Upper lobe of right lung (tissue), 1 donor: Measurements from ENCODE around the gene NLRC3. TPM values are rescaled to one million over a fixed set of nuclear protein-coding genes. Genes with fewer than 3 reads are reported as not detected.

Experiments
- ATAC-seq: fragments of 200-7000 bp; cut with Tn5 transposase; one replicate; pipeline ENCODE4 v1.9.1; 2020; ENCODE audit warnings: mild to moderate bottlenecking, moderate library complexity
- DNase-seq: peaks from one replicate; pipeline ENCODE4 v3.0.0-alpha.2; 2020
- H3K27ac ChIP-seq: fragments of 200-600 bp; one replicate; pipeline ENCODE4 v1.8.0; 2022
- H3K27me3 ChIP-seq: fragments of 200-600 bp; one replicate; pipeline ENCODE4 v1.8.0; 2022; ENCODE audit warnings: mild to moderate bottlenecking
- H3K36me3 ChIP-seq: fragments of 200-600 bp; one replicate; pipeline ENCODE4 v1.8.0; 2022
- H3K4me1 ChIP-seq: fragments of 200-600 bp; one replicate; pipeline ENCODE4 v1.8.0; 2022
- H3K4me3 ChIP-seq: fragments of 200-600 bp; one replicate; pipeline ENCODE4 v1.8.0; 2022; ENCODE audit warnings: mild to moderate bottlenecking
- H3K9me3 ChIP-seq: fragments of 200-600 bp; one replicate; pipeline ENCODE4 v1.8.0; 2022
- intact Hi-C: fragments of 100-400 bp; cut with DNase I; formaldehyde crosslinking; loops from one replicate; pipeline ENCODE4 v1.11.0; 2022
- total RNA-seq: library from RNA; stranded (reverse); fragmentation: NEBNext Ultra II Directional; extraction: Animal tissue kit (Norgen Biotek cat#: 25700); gene quantifications from one replicate; pipeline ENCODE4 v1.2.1, GENCODE V29; 2021
- TF ChIP-seq, protein P1 (sequence below): fragments of 200-600 bp; IDR thresholded peaks from one replicate; pipeline ENCODE4 v1.8.0; 2022; ENCODE audit warnings: antibody characterized with exemption
- donor health status: DM: no; HTN: yes; CAD: no; lungs with severe emphysema.

NLRC3 gene
- total RNA-seq, 1 donor from 2014 or later: 5.5 TPM

DNA sequence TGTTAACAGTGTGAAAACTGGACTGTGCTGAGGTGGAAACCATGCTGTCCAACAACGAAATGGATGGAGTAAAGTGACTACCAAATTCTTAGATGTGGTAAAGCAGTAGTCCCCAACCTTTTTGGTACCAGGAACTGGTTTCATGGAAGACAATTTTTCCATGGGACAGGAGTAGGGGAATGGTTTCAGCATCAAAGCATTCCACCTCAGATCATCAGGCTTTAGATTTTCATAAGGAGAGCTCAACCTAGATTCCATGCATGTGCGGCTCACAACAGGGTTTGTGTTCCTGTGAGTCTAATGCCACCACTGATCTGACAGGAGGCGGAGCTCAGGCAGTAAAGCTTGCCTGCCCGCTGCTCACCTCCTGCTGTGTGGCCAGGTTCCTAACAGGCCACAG is 22.7 kb upstream of the NLRC3 start:
- no peak for ATAC-seq
- Histone ChIP-seq H3K9me3 (no peaks in the 10 kb centered on the region), H3K4me3 (no peak overlapping the region), H3K4me1 (no peaks in the 10 kb centered on the region), H3K27ac (no peak overlapping the region), H3K36me3 (peaks cover 4% of the 10 kb centered on the region), H3K27me3 (no peaks in the 10 kb centered on the region)
- TF ChIP-seq, protein P1, sequence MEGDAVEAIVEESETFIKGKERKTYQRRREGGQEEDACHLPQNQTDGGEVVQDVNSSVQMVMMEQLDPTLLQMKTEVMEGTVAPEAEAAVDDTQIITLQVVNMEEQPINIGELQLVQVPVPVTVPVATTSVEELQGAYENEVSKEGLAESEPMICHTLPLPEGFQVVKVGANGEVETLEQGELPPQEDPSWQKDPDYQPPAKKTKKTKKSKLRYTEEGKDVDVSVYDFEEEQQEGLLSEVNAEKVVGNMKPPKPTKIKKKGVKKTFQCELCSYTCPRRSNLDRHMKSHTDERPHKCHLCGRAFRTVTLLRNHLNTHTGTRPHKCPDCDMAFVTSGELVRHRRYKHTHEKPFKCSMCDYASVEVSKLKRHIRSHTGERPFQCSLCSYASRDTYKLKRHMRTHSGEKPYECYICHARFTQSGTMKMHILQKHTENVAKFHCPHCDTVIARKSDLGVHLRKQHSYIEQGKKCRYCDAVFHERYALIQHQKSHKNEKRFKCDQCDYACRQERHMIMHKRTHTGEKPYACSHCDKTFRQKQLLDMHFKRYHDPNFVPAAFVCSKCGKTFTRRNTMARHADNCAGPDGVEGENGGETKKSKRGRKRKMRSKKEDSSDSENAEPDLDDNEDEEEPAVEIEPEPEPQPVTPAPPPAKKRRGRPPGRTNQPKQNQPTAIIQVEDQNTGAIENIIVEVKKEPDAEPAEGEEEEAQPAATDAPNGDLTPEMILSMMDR: no peak
- intact Hi-C loops: no loop called here
- no peak for DNase-seq

DNA sequence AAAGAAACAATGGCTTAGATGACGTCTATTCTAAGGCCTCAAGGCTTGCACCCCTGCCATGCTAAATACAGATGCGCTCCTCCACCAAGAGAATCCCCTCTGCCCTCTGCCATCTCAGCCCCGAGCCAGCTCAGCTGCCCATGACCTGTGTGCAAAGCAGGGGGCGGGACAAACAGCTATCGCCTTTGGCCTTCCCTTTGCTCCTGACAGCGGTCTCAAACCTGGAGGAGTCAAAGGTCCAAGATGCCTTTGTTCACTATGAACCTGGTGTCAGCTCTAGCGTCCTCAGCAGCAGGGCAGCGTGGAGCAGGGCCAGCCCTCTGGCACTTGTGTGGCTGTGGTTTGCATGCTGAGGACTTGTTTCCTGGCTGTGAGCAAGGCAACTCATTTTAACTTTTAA is 21.9 kb upstream of the NLRC3 start:
- DNase-seq (peak; percentile 35), ATAC-seq (no peak)
- Histone ChIP-seq H3K4me3 (no peak overlapping the region), H3K9me3 (no peaks in the 10 kb centered on the region), H3K4me1 (no peaks in the 10 kb centered on the region), H3K27me3 (no peaks in the 10 kb centered on the region), H3K27ac (no peak overlapping the region), H3K36me3 (peaks cover 4% of the 10 kb centered on the region)
- intact Hi-C loops: no loop called here
- TF ChIP-seq, protein P1: no peak

DNA sequence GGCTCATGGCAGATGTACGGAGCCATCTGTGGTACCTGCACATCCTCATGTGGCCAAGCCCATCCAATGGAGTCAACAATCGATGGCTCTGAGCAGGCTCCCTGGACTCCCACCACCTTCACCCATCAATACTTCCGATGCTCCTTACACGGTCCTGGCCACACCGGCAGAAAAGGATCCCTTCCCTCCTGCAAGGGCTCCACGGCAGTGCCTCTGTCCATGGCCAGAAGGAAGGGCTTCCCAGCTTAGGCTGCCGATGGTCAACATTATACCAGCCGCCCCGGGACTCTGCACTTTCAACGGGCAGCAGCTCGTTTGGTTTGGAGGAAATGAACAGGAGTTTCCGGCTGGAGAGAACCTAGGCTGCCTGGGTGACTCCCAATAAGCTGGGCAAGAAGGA is 21.0 kb upstream of the NLRC3 start:
- peaks cover 4% of the 10 kb centered on the region for H3K36me3 ChIP-seq

DNA sequence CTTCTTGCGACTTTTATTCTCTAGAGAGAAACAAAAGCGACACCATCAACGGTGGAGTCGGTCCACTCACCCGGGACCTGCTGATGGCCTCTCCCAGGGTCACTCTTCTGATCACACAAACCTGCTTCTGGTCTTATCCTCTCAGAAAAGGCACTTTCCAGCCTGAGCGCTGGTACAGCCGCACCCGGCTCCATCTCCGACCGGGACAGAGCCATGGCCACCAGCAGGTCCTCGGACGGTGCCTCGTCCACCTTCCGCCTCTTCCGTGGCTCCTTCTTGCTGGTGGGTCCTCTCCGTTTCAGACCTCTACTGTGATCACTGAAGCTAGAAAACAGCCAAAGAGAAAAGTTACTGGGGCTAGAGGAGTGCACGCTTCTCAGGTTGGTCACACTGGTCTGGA is 20.5 kb upstream of the NLRC3 start:
- ATAC-seq: no peak
- Histone ChIP-seq H3K36me3 (peaks cover 4% of the 10 kb centered on the region), H3K4me1 (no peaks in the 10 kb centered on the region), H3K9me3 (no peaks in the 10 kb centered on the region), H3K27ac (no peak overlapping the region), H3K27me3 (no peaks in the 10 kb centered on the region), H3K4me3 (no peak overlapping the region)
- TF ChIP-seq, protein P1: no peak
- intact Hi-C loops: no loop called here
- DNase-seq: peak; percentile 53

More for the DNA sequence above, 21.0 kb upstream of the NLRC3 start:
- intact Hi-C loops: no loop called here
- TF ChIP-seq, protein P1: no peak
- ATAC-seq (no peak), DNase-seq (no peak)
- H3K4me3 ChIP-seq: no peak overlapping the region
- no peaks in the 10 kb centered on the region for H3K9me3 ChIP-seq
- H3K4me1 ChIP-seq: no peaks in the 10 kb centered on the region
- H3K27ac ChIP-seq: no peak overlapping the region
- no peaks in the 10 kb centered on the region for H3K27me3 ChIP-seq

DNA sequence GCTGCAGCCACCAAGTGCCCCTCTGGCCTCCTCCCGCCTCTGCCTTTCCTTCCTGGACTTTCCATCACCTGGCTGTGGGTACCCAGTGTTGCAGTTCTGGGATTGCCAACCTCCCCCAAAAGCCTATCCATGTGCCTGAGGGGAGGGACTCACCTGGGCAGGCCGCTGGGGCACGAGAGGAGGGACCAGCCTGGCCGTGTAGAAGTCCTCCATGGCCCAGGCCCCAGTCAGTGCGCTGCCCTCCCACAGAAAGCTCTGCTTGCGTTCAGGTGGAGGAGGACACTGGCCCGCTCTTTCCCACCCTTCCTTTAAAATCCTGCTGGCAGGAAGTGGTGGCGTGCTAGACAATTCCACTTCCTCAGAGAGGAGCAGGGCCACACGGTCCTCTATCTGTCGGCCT is 20.0 kb upstream of the NLRC3 start:
- no peak overlapping the region for H3K27ac ChIP-seq
- H3K27me3 ChIP-seq: no peaks in the 10 kb centered on the region
- peaks cover 4% of the 10 kb centered on the region for H3K36me3 ChIP-seq
- peaks cover under 1% of the 10 kb centered on the region for H3K4me1 ChIP-seq
- no peaks in the 10 kb centered on the region for H3K9me3 ChIP-seq
- no peak for ATAC-seq
- no peak overlapping the region for H3K4me3 ChIP-seq
- peak; percentile 58 for DNase-seq
- intact Hi-C loops: no loop called here
- TF ChIP-seq, protein P1: no peak
